ENCODE results near the gene PRRG1. TPM values are rescaled to one million over a fixed set of nuclear protein-coding genes. Genes with fewer than 3 reads are reported as not detected.
"Not testable (repeated sequence)": the region's sequence is repeated elsewhere in the genome, so short reads cannot be mapped to it uniquely, and the experiment has no call there.

PRRG1 gene
- total RNA-seq, 2 experiments from 2014 or later, result not detected

- ChIA-PET POLR2A (no interaction called here), CTCF (no interaction called here)
- no peaks in the 10 kb centered on the region for H3K27me3 Mint-ChIP-seq
- no peaks in the 10 kb centered on the region for H3K9me3 Mint-ChIP-seq
- no peaks in the 10 kb centered on the region for H3K4me1 Mint-ChIP-seq
- H3K27ac Mint-ChIP-seq, result no peak overlapping the region
- no peaks in the 10 kb centered on the region for H3K36me3 Mint-ChIP-seq (ENCODE audit: low read depth)
- DNase-seq, result no peak
- H3K4me3 Mint-ChIP-seq, result no peak overlapping the region
These were observed 58.6 kb downstream of the PRRG1 start for GRCh38 chrX:37407736-37408135.

- H3K27me3 Mint-ChIP-seq, result no peaks in the 10 kb centered on the region
- DNase-seq, result no peak
- no peaks in the 10 kb centered on the region for H3K4me1 Mint-ChIP-seq
These were observed 60.1 kb downstream of the PRRG1 start for GRCh38 chrX:37409278-37409677.

GRCh38 chrX:37420185-37420584, 71.0 kb downstream of the PRRG1 start:
- DNase-seq, result no peak
- Mint-ChIP-seq H3K4me3 (no peak overlapping the region), H3K27me3 (no peaks in the 10 kb centered on the region), H3K36me3 (ENCODE audit: low read depth) (no peaks in the 10 kb centered on the region), H3K27ac (no peak overlapping the region), H3K9me3 (no peaks in the 10 kb centered on the region), H3K4me1 (no peaks in the 10 kb centered on the region)
- CTCF ChIA-PET, result no interaction called here
- POLR2A ChIA-PET, result no interaction called here

More at GRCh38 chrX:37409278-37409677, 60.1 kb downstream of the PRRG1 start:
- ChIA-PET POLR2A (no interaction called here), CTCF (no interaction called here)
- Mint-ChIP-seq H3K36me3 (ENCODE audit: low read depth) (no peaks in the 10 kb centered on the region), H3K9me3 (no peaks in the 10 kb centered on the region), H3K27ac (no peak overlapping the region), H3K4me3 (no peak overlapping the region)

- Mint-ChIP-seq H3K27me3 (no peaks in the 10 kb centered on the region), H3K36me3 (ENCODE audit: low read depth) (no peaks in the 10 kb centered on the region), H3K4me3 (no peak overlapping the region)
These were observed 71.6 kb downstream of the PRRG1 start for GRCh38 chrX:37420756-37421155.

GRCh38 chrX:37424000-37424429, 74.9 kb downstream of the PRRG1 start:
- no peak overlapping the region for H3K27ac Mint-ChIP-seq
- DNase-seq, result no peak
- POLR2A ChIA-PET, result no interaction called here
- CTCF ChIA-PET, result no interaction called here
- no peaks in the 10 kb centered on the region for H3K27me3 Mint-ChIP-seq
- H3K9me3 Mint-ChIP-seq, result no peaks in the 10 kb centered on the region
- H3K36me3 Mint-ChIP-seq (ENCODE audit: low read depth), result no peaks in the 10 kb centered on the region
- no peak overlapping the region for H3K4me3 Mint-ChIP-seq
- no peaks in the 10 kb centered on the region for H3K4me1 Mint-ChIP-seq

More at GRCh38 chrX:37420756-37421155, 71.6 kb downstream of the PRRG1 start:
- Mint-ChIP-seq H3K9me3 (no peaks in the 10 kb centered on the region), H3K4me1 (no peaks in the 10 kb centered on the region), H3K27ac (no peak overlapping the region)
- CTCF ChIA-PET, result no interaction called here
- POLR2A ChIA-PET, result no interaction called here
- DNase-seq, result no peak

GRCh38 chrX:37425370-37425769, 76.2 kb downstream of the PRRG1 start:
- Mint-ChIP-seq H3K27ac (no peak overlapping the region), H3K4me3 (no peak overlapping the region), H3K27me3 (no peaks in the 10 kb centered on the region), H3K36me3 (ENCODE audit: low read depth) (no peaks in the 10 kb centered on the region), H3K4me1 (no peaks in the 10 kb centered on the region), H3K9me3 (no peaks in the 10 kb centered on the region)
- POLR2A ChIA-PET, result no interaction called here
- CTCF ChIA-PET, result no interaction called here
- DNase-seq, result no peak

- CTCF ChIA-PET; H3K27me3 Mint-ChIP-seq; DNase-seq; H3K4me3 Mint-ChIP-seq; H3K4me1 Mint-ChIP-seq; H3K9me3 Mint-ChIP-seq; POLR2A ChIA-PET; H3K36me3 Mint-ChIP-seq (ENCODE audit: low read depth); H3K27ac Mint-ChIP-seq: not testable (repeated sequence)
These were observed 79.8 kb downstream of the PRRG1 start for GRCh38 chrX:37428962-37429361.

GRCh38 chrX:37434362-37434761, 85.2 kb downstream of the PRRG1 start:
- Mint-ChIP-seq H3K27ac (no peak overlapping the region), H3K36me3 (ENCODE audit: low read depth) (no peaks in the 10 kb centered on the region), H3K4me1 (no peaks in the 10 kb centered on the region), H3K4me3 (no peak overlapping the region), H3K27me3 (no peaks in the 10 kb centered on the region), H3K9me3 (no peaks in the 10 kb centered on the region)
- ChIA-PET POLR2A (no interaction called here), CTCF (no interaction called here)
- no peak for DNase-seq

GRCh38 chrX:37437160-37437559, 88.0 kb downstream of the PRRG1 start:
- ChIA-PET POLR2A (no interaction called here), CTCF (no interaction called here)
- DNase-seq, result no peak
- no peaks in the 10 kb centered on the region for H3K27me3 Mint-ChIP-seq
- H3K36me3 Mint-ChIP-seq (ENCODE audit: low read depth), result no peaks in the 10 kb centered on the region
- H3K4me1 Mint-ChIP-seq, result no peaks in the 10 kb centered on the region
- no peaks in the 10 kb centered on the region for H3K9me3 Mint-ChIP-seq
- H3K27ac Mint-ChIP-seq, result no peak overlapping the region
- H3K4me3 Mint-ChIP-seq, result no peak overlapping the region

- Mint-ChIP-seq H3K27me3 (no peaks in the 10 kb centered on the region), H3K27ac (no peak overlapping the region), H3K9me3 (no peaks in the 10 kb centered on the region), H3K4me3 (no peak overlapping the region), H3K36me3 (ENCODE audit: low read depth) (no peaks in the 10 kb centered on the region), H3K4me1 (no peaks in the 10 kb centered on the region)
- no peak for DNase-seq
- POLR2A ChIA-PET, result no interaction called here
- CTCF ChIA-PET, result no interaction called here
These were observed 92.2 kb downstream of the PRRG1 start for GRCh38 chrX:37441377-37441776.

- ChIA-PET POLR2A (no interaction called here), CTCF (no interaction called here)
- no peak for DNase-seq
- H3K4me3 Mint-ChIP-seq, result no peak overlapping the region
- H3K9me3 Mint-ChIP-seq, result no peaks in the 10 kb centered on the region
- H3K27me3 Mint-ChIP-seq, result no peaks in the 10 kb centered on the region
- no peaks in the 10 kb centered on the region for H3K36me3 Mint-ChIP-seq (ENCODE audit: low read depth)
- no peak overlapping the region for H3K27ac Mint-ChIP-seq
- H3K4me1 Mint-ChIP-seq, result no peaks in the 10 kb centered on the region
These were observed 96.0 kb downstream of the PRRG1 start for GRCh38 chrX:37445182-37445581.

GRCh38 chrX:37453821-37454220, 104.7 kb downstream of the PRRG1 start:
- no peaks in the 10 kb centered on the region for H3K36me3 Mint-ChIP-seq (ENCODE audit: low read depth)
- no peak for DNase-seq
- H3K27ac Mint-ChIP-seq, result no peak overlapping the region
- H3K9me3 Mint-ChIP-seq, result no peaks in the 10 kb centered on the region
- ChIA-PET CTCF (no interaction called here), POLR2A (no interaction called here)
- no peak overlapping the region for H3K4me3 Mint-ChIP-seq
- no peaks in the 10 kb centered on the region for H3K27me3 Mint-ChIP-seq
- no peaks in the 10 kb centered on the region for H3K4me1 Mint-ChIP-seq

- CTCF ChIA-PET, result no interaction called here
- POLR2A ChIA-PET, result no interaction called here
- no peak for DNase-seq
- Mint-ChIP-seq H3K4me1 (no peaks in the 10 kb centered on the region), H3K9me3 (no peaks in the 10 kb centered on the region), H3K27me3 (no peaks in the 10 kb centered on the region), H3K4me3 (no peak overlapping the region), H3K36me3 (ENCODE audit: low read depth) (no peaks in the 10 kb centered on the region), H3K27ac (no peak overlapping the region)
These were observed 105.5 kb downstream of the PRRG1 start for GRCh38 chrX:37454537-37455285.

GRCh38 chrX:37455381-37455780, 106.2 kb downstream of the PRRG1 start:
- no peak overlapping the region for H3K4me3 Mint-ChIP-seq
- H3K27ac Mint-ChIP-seq, result no peak overlapping the region
- no peaks in the 10 kb centered on the region for H3K4me1 Mint-ChIP-seq
- H3K27me3 Mint-ChIP-seq, result no peaks in the 10 kb centered on the region
- no peaks in the 10 kb centered on the region for H3K36me3 Mint-ChIP-seq (ENCODE audit: low read depth)
- ChIA-PET POLR2A (no interaction called here), CTCF (no interaction called here)
- DNase-seq, result no peak
- no peaks in the 10 kb centered on the region for H3K9me3 Mint-ChIP-seq
